ENCODE data around the gene CUEDC1.

The CUEDC1 gene

DNA sequence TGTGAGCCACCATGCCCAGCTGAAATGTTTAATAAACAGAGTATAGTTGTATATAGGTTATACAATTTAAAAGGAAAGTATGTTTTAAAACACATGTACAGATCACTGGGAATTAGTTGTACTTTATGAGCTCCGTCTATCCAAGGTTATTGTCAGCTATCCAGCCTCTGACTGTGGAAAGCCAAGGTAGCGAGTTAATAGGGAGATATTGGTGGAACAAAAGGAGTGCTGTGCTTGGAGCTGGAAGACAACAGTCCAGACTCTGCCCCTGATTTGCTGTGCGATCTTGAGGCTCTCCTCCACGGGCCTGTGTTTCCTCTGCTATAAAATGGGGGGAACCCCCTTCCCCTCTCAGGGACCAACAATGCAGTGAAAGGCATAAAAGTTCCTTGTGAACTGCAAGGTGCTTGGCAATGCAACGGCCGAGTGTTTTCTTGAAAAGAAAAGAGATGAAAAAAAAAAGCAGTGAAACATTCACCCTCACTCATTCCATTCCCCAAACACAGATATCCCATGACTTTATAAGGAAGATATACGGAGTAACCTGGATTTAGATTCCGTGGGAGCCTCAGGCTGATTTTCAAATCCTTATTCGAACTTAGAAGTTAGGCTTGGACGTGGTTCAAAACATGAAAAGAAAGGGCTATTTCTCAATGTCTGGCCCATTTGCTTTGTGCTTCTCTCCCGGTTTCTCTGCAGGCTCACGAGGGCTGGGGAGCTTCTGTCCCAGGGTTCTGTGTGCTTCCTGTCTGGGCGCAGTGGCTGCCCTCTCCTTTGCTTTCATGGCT is 34.1 kb downstream of the CUEDC1 start:
- DNase-seq (ENCODE audit: low read depth): peak; percentile 39
- TF ChIP-seq, protein P1, sequence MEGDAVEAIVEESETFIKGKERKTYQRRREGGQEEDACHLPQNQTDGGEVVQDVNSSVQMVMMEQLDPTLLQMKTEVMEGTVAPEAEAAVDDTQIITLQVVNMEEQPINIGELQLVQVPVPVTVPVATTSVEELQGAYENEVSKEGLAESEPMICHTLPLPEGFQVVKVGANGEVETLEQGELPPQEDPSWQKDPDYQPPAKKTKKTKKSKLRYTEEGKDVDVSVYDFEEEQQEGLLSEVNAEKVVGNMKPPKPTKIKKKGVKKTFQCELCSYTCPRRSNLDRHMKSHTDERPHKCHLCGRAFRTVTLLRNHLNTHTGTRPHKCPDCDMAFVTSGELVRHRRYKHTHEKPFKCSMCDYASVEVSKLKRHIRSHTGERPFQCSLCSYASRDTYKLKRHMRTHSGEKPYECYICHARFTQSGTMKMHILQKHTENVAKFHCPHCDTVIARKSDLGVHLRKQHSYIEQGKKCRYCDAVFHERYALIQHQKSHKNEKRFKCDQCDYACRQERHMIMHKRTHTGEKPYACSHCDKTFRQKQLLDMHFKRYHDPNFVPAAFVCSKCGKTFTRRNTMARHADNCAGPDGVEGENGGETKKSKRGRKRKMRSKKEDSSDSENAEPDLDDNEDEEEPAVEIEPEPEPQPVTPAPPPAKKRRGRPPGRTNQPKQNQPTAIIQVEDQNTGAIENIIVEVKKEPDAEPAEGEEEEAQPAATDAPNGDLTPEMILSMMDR (conservative IDR thresholded peaks at IDR 0.05; ENCODE audit: control insufficient read depth, insufficient read depth, low read depth, low read length): no peak

DNA sequence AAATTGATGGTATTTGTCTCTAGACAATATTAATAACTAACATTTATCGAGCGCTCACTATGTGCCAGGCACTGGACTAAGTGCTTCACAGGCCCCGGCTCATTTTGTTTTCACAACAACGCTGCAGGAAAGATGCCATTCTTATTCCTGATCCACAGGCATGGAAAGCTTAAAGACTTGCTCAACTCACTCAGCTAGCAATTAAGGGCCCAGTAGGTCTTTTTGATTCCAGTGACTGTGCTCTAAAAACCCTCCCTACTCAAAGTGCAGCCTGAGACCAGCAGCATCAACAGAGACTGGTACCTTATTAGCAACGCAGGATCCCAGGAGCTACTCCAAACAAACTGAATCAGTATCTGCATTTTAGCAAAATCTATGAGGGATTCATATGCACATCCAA is 35.3 kb downstream of the CUEDC1 start:
- no peak for DNase-seq (ENCODE audit: low read depth)
- H3K4me3 ChIP-seq (ENCODE audit: control insufficient read depth, low read depth, low read length): no peak overlapping the region
- TF ChIP-seq, protein P1 (conservative IDR thresholded peaks at IDR 0.05; ENCODE audit: control insufficient read depth, insufficient read depth, low read depth, low read length): no peak

More for the DNA sequence above, 34.1 kb downstream of the CUEDC1 start:
- H3K4me3 ChIP-seq (ENCODE audit: control insufficient read depth, low read depth, low read length): no peak overlapping the region

DNA sequence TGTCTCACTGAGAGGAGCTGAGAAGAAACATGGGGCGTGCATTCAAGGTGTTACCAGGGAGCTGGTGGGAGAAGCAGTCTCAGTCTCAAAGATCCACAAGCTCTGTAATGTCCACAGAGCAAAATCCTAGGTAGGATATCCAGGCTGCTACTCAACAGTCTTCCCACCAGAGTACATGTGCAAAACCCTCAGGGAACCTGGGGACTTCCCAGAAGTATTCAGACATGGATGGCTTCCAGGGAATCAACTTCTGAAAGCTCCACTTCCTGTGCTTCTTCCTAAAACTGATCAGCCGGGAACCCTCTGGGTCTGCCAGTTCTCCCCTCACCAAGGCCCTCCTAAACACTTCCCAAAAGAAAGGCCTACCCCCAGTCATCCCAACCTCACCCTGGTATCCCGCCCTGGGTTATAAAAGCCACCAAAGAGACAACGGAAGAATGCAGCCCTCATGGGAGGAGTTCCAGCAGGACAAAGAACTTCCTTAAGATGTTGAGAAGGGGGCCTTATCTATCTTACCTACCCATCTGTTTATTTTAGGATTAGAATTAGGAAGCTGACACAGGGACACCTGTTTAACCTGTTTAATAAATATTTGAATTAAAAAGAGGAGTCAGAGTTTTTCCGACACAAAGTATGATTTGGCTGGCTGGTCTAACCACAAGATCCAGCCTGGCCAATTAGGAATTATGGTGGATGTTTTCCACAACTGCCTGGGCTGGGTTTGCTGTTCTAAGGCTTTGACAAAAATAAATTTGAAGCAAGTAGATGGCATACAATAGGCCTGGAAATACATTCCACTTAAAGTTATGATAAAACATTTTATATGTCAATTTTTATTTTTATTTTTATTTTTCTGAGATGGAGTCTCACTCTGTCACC is 37.0 kb downstream of the CUEDC1 start:
- no peak overlapping the region for H3K4me3 ChIP-seq (ENCODE audit: control insufficient read depth, low read depth, low read length)
- TF ChIP-seq, protein P1 (conservative IDR thresholded peaks at IDR 0.05; ENCODE audit: control insufficient read depth, insufficient read depth, low read depth, low read length): no peak
- peak; percentile 41 for DNase-seq (ENCODE audit: low read depth)

DNA sequence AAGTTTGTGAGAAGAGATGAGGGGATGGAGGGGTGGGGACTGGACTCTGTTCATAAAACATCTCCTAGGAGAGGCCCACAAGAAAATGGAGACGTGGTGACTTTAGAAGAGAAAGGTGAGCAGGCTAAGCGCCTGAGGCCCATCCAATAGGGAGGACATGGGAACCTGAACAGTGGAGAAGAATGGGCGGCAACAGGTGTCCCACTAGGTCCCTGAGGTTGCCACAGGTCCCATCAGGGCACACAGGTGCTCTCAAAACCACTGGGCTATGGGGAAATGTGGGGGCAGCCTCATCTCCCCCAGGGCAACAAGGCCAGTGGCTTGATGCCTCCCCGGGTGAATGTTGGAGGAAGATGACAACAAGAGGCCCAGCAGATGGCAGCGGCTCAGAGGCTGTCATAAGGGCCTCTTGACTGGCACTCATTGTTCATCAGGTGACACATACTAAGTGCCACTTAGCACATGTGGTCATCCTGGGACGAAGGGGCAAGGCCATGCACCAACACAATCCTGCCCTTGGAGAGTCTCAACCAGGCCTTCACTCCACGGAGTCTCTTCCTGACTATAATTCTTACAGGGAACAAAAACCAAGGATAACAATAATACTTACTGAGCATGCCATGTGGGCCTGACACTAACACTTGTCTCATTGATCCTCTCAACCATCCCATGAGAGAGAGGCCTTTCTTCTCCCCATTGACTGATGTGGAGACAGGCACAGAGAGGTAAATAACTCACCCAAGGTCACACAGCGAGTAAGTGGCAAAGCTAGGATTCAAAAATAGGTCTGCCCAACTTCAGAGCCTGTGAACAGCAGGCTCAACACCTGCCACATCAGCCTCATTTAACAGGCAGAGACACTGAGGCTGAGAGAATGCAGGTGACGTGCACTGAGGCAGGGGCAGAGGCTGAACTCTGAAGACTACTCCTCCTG is 38.0 kb downstream of the CUEDC1 start:
- no peak for DNase-seq (ENCODE audit: low read depth)
- H3K4me3 ChIP-seq (ENCODE audit: control insufficient read depth, low read depth, low read length): no peak overlapping the region
- TF ChIP-seq, protein P1 (conservative IDR thresholded peaks at IDR 0.05; ENCODE audit: control insufficient read depth, insufficient read depth, low read depth, low read length): no peak

DNA sequence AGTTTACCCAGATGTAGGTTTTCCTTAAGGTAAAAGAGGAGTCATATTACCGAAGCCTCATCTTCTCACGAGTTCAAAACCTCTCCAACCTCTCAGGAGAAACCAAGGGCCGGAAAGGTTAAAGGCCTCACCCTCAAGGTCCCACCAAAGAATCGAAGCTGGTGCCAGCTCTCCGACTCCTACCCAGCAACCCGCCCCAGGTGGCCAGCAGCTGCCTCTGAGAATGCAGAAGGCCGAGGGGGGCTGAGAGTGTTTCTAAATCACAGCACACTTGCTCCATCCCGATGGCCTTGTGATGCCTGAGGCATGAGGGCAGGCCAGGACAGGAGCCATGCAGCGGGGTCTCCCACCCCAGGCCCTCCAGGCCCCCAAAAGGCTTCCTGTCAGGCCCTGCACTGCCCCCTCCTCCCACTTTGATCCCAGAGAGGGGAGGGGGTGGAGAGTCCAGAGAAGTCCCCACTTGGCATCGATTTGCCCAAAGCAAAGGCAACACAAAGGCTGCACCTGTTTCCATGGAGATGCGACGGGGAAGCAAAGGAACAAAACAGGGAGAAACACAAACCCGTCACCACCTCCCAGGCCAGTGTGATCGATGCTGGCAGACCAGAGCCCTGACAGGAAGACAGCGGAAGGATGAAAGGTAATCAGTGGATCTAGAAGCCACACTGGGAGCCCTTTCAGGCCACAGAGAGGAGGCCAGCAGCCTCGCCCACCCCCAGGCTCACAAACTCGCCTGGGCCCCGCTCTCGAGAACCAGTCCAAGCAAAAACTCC is 39.0 kb downstream of the CUEDC1 start:
- no peak overlapping the region for H3K4me3 ChIP-seq (ENCODE audit: control insufficient read depth, low read depth, low read length)
- TF ChIP-seq, protein P1 (conservative IDR thresholded peaks at IDR 0.05; ENCODE audit: control insufficient read depth, insufficient read depth, low read depth, low read length): no peak
- no peak for DNase-seq (ENCODE audit: low read depth)

Data from fibroblast of mammary gland (primary cell).